HG03095 (cell line): ENCODE measurements around the gene FUOM.
"Not testable (repeated sequence)": the region's sequence is repeated elsewhere in the genome, so short reads cannot be mapped to it uniquely, and the experiment has no call there.

ENCODE experiments used
- ATAC-seq: cut with Tn5 transposase; IDR thresholded peaks from one replicate; pipeline ENCODE4 v1.9.1; 2021; ENCODE audit warnings: moderate library complexity; ENCODE audit not compliant: unreplicated experiment

FUOM gene

GRCh38 chr10:133370030-133370786 is 12.4 kb upstream of the FUOM start:
- ATAC-seq, result no peak

DNA sequence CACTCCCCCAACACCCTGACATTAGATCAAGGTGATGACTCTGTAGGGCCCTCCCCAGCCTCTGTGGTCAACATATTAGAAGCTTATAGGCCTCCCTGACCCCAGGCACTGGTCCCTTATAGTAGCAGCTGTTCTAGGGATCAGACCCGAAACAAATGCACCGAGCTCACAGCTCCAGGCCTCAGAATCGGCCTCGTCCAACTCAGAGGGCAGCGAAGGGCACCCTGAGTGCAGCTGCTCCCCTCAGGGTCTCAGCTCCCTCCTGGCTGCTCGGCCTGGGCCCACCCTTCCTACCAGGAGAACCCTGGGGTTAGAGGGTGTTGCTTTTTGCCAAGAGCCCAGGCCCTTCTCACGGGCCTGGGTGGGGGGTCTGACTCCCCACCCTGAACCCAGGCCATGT is 10.3 kb upstream of the FUOM start:
- ATAC-seq, result no peak

DNA sequence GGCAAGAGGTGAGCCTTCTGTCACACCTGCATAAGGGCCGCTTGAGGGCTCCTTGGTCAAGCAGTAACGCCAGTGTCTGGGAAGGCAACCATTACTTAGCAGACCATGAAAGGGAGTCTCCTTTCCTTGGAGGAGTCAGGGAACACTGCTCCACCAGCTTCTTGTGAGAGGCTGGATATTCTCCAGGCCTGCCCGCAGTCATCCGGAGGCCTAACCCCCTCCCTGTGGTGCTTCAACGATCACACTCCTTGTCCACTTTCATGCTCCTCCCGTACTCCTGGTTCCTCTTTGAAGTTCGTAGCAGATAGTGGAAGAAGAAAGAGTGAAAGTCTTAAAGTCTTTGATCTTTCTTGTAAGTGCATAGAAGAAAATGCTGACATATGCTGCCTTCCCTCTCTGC is 9.6 kb upstream of the FUOM start:
- ATAC-seq, result not testable (repeated sequence)

DNA sequence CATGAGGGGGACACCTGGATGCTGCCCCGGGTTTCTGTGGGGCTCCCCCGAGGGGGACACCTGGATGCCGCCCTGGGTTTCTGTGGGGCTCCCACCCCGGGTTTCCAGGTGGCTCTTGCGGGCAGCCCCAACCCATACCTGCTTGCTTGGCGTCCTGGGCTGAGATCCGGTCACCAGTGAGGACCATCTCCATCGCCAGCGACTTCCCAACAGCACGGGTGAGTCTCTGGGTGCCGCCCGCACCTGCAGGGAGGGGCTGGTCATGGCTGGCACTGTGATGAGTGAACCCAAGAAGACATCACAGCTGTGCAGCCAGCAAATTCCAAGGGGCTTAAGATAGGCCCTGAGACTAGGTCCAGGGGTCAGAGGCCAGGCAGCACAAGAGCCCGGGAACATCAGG is 8.9 kb upstream of the FUOM start:
- no peak for ATAC-seq

- no peak for ATAC-seq
Observed at GRCh38 chr10:133366130-133366478, 8.3 kb upstream of the FUOM start.

DNA sequence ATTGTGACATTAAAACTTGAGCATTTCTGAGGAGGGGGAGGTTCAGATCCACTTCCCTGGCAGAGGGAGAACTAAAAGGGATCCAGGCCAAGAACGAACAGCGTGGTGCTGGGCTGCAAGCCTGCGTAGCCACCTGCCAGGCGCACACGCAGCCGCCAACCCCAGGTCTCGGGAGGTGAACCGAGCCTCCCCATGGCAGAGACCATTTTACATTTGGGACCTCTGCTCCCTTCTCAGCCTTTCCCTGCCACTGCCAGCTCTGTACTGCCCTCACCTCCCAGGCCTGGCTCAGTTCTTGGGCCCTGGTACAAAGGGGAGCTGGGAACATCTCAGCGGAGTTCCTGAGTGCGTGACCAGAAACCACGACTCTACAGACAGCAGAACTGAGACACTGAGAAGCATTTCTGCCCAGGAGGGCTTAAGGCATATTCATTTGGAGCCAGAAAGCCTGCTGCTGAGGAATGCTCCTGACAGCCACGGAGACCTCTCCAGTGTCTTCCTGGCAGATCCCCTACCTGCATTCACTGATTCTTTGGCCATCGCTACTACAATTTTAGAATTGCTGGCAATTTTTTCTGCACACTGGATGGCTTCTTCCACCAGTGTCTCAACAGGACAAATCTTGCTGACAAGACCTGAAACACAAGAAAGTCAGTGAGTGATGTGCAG is 7.8 kb upstream of the FUOM start:
- no peak for ATAC-seq

- no peak for ATAC-seq
Observed at GRCh38 chr10:133364645-133365431, 7.0 kb upstream of the FUOM start.

- no peak for ATAC-seq
Observed at GRCh38 chr10:133362846-133363245, 5.0 kb upstream of the FUOM start.

DNA sequence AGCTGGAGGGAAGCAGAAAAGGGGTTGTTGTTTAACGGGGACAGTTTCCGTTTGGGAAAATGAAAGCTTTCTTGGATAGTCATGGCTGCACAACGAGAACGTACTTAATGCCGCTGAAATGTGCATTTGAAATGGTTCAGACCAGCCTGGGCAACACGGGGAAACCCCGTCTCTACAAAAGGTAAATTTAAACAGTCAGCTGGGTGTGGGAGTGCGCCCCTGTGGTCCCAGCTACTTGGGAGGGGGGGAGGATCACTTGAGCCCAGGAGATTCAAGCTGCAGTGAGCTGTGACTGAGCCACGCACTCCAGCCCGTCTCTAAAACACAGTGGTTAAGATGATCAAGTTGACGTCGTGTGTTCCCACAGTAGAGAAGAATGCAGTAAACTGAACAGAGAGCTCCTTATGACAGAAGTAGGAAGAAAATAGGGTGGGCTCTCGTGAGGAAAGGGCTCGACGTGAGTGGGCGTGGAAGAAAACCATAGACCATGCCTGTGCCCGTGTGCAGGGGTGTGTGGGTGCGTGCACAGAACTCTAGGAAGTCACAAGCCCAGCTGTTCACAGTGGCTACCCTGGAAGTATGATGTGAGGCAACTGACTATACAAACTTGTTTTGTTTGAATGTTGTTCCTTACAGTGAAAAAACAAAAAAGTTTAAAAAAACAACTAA is 4.1 kb upstream of the FUOM start:
- ATAC-seq, result no peak

GRCh38 chr10:133361227-133361626 is 3.4 kb upstream of the FUOM start:
- no peak for ATAC-seq

DNA sequence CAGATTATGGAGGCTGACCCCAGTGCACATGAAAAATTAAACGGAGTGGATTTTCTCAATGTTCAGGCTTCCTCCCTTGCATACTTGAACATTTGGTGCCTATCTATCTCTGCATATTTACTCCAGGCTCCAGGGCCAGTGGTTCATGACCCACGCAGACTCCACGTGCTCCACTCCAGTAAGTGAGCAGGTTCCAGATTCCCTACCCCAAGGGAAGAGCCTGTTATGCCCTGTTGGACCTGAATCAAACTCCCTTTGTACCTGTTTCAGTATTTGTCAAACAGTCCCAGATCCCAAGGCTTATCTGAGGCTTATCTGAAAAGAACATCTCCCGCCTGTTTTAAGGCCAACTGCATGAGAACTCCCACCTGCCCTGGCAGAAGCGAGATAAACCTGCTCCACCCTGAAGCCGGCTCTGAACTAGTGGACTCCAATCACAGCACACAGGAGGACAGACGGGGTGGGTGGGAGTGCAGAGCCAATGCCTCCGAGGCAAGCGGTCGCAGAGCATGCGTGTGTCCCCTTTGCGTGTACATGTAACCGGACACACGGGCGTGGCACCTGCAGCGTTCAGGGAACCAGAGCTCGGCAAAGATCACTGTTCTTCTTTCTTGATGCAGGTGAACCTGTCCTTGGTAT is 2.3 kb upstream of the FUOM start:
- ATAC-seq, result no peak

GRCh38 chr10:133359554-133359971 is 1.7 kb upstream of the FUOM start:
- no peak for ATAC-seq

GRCh38 chr10:133358925-133359310 is 1.1 kb upstream of the FUOM start:
- ATAC-seq, result no peak

DNA sequence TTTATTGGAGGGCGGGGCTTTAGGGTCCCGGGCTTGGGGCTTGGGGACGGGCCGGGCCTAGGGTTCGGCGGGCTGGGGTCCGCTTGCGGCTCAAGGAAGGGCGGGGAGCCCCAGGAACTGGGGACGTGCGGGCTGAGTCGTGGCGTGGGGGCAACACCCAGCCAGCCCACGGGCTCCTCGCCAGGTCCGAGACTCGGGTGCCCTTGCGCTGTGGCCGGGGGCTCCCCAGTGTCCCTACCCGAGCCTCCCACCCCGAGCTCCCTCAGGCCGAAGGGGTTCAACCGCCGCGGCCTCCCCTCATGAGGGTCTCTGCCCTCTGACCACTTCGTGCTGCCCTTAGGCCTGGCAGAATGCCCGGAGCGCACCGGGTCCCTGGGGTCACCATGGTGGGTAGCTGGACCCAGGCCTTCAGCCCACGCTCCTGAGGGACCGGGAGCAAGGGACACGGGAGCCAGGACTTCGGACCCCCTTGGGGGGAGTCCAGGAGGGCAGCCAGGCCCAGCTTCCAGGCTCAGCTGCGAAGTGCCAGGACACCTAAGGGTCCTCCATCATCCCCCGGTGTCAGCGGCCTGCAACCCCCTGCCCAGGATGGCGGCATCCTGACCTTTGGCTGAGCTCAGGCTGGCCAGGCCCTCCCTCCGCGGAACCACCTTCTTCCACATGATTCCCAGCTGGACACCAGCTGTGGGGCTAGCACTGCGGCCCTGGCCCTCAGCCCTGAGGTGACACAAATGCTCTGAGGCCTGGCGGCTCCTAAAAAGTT is 524 bp upstream of the FUOM start:
- no peak for ATAC-seq

- no peak for ATAC-seq
Observed at GRCh38 chr10:133356549-133357284, 1.1 kb downstream of the FUOM start.

- no peak for ATAC-seq
Observed at GRCh38 chr10:133355991-133356390, 1.8 kb downstream of the FUOM start.

DNA sequence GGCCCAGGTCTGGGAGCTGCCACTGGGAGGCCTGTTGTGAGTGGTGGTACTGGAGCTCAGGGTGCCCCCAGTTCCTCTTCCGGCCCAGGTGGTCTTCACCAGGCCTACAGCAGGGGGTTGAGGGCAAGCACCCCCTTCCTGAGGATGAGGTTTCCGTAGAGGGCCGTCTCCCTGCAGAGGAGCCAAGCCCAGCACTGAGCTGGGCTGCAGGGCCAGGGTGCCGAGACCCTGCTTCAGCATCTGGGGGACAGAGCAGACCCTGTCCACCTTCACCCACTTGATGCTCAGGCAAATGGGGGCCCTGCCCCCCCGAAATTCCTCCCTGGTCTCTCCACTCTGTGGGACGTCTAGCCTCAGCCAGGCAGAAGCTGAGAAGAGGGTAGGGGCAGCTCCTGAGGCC is 2.6 kb downstream of the FUOM start:
- no peak for ATAC-seq

- ATAC-seq, result no peak
Observed at GRCh38 chr10:133354672-133355240, 3.1 kb downstream of the FUOM start.

DNA sequence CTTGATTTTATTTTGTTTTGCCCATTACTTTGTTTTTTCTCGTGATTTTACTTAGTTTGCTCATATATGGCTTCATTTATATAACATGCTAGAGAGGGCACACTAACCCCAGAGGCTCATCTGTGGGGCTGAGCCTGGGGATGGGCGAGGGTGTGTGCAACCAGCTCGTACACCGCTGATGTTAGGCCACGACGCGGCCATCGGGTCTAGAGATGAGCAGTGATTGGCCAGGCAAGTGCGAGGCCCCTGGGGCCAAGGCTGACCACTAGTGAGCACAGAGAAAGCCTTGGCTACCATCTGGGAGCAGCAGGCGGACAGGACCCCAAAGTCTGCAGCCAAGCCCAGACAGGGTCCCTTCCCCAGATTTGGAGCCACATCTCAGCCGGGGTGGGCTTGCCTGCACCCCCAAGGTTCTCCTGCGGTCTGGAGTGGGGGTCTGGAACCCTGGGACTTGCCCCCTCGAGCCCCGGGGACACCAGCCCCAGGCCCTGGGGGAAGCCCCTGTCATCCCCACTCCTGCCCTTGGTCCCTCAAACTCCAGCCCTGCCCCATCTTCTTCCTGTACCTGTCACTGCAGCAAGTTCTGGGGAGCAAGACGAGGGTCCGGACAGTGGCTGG is 3.7 kb downstream of the FUOM start:
- no peak for ATAC-seq
